GM19463 (cell line): Measurements from ENCODE around the gene NAALADL2.
"Not testable (repeated sequence)": the region's sequence is repeated elsewhere in the genome, so short reads cannot be mapped to it uniquely, and the experiment has no call there.

Experiments
- ATAC-seq: cut with Tn5 transposase; IDR thresholded peaks from one replicate; pipeline ENCODE4 v1.9.1; 2021; ENCODE audit warnings: mild to moderate bottlenecking, moderate library complexity; ENCODE audit not compliant: unreplicated experiment

Gene NAALADL2

DNA sequence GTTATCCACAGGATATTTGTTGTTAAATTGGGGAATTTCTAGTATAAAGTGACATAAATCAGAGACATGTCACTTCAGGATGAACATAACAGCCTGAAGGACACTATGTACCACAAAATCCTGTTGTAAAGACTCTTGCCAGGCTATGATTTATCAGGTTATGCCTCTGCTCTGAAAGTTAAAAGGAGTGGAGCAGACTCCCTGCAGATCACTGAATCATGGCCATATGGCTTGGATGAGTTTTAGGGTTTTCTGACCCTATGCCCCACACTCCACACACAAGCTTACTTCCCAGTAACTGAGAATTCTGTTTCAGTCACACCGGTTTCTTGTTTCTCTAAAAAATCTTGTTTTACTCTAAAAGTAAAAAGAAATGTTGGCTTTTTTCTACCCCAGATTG is 869.4 kb downstream of the NAALADL2 start:
- ATAC-seq: no peak

GRCh38 chr3:175729466-175729865 is 870.3 kb downstream of the NAALADL2 start:
- no peak for ATAC-seq

DNA sequence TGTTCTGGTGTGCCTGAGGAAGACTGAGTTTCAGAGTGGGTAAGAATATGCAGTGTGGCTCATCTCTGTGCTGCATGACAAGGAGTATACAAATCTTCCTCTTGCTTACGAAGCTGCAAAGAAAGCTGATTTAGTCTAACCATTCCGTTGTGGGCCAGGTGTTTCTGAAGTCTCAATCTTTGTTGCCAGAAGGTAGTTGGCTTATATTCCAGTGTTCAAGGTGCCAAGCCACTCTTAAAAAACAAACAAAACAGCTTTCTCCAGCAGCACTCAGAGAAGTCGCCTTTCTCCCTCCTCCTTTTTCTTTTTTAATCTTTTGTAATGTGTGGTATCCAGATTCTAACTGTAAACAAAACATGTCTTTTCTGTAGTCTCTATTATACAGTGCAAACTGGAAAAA is 872.4 kb downstream of the NAALADL2 start:
- no peak for ATAC-seq

GRCh38 chr3:175732017-175732416 is 872.9 kb downstream of the NAALADL2 start:
- no peak for ATAC-seq

- ATAC-seq: no peak
Observed at GRCh38 chr3:175735866-175736265, 876.7 kb downstream of the NAALADL2 start.

- ATAC-seq: no peak
Observed at GRCh38 chr3:175737646-175738572, 878.8 kb downstream of the NAALADL2 start.

DNA sequence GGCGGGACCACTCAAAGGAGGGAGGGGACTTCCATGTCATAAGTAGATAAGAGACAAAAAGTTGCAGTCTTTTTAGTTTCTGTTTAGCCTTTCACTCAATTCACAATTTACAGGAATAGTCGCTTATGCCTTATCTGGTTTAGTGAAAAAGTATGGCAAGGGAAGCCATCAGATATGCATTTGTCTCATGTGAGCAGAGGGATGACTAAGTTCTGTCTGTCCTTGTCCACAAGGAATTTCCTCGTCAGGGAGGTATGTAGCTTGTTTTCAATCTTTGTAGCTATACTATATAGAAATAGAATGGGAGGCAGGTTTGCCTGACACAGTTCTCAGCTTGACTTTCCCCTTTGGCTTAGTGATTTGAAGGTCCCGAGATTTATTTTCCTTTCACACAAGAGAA is 882.8 kb downstream of the NAALADL2 start:
- ATAC-seq: no peak

GRCh38 chr3:175743733-175744400 is 884.7 kb downstream of the NAALADL2 start:
- no peak for ATAC-seq

DNA sequence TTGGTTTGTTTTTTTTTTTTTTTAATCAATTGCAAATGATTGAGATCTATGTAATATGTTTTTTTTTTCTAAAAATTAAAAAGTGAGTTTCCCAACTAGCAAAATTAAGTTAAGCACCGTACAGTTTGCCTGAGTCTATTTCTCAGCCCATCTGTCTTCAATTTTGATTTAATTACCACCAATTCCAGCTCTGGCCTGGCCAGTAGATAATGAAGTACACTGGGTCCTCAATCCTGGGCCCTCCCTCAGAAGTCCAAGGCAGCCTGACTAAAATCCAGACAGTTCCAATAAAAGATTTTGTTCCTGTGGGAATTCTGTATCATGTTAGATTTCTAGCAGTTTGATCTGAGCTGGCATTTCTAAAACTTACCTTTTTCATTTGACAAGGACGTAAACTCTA is 887.2 kb downstream of the NAALADL2 start:
- ATAC-seq: no peak

DNA sequence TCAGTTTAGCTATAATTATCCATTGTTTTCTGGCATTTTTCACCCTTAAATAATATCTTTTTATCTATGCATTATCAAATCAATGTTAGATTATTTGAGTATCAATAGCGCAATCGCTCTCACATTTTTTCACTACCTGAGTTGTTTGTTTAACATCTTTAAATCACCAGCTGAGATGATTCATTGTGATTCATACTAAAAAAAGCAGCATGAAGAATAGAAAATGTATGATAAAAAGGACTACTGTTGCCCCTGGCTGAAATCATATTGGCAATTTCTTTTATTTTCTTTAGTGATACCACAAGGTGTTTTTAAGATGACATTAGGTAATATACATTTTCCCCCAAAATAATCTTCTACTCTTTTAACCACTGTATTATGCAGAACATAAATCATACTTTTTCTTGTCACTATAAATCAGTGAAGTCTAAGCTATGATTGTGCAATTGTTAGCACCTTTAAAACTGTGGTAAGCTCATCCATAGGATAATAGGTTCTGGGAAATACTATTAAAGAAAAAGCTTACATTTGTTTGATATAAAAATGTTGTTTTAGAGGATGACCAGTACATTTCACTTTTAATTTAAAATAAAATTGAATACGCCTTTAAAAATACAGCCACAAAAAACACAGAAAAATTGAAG is 889.1 kb downstream of the NAALADL2 start:
- ATAC-seq: no peak

DNA sequence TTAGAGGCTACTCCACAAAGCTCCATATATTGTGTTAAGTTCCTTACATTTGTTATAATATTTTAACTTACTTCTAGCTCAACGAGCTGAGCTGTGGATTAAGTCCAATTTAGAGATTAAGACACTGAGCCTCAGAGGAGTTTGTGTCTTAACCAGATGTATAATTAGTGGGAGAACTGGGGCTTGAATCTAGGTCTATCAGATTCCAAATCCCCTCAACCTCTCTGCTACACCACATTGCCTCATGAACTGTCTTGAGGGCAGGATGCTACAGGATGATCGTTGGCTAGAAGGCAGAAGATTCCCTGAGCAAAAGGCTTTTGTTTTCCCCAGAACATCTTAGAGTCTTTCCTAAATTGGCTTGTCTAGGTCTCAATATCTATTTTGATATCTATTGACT is 890.8 kb downstream of the NAALADL2 start:
- no peak for ATAC-seq

DNA sequence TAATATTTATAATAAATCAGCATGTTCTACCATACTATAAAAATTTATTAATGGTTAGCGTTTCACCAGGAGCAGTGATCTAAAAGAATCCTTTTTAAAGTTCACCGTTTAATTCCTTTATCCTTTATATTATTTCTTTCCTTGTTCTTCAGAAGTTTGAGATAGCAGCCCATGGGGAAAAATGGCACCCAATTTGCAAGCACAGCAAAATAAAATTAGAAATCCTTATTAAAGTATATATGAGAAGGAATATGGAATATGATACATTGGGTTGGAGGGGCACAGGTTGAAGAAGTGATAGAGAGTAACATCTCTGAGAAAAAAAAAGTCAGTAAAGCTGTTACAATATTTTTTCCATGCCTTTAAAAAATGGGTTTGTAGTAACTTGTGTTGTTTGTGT is 892.0 kb downstream of the NAALADL2 start:
- ATAC-seq: no peak

- no peak for ATAC-seq
Observed at GRCh38 chr3:175763948-175764347, 904.8 kb downstream of the NAALADL2 start.

- no peak for ATAC-seq
Observed at GRCh38 chr3:175764722-175765121, 905.6 kb downstream of the NAALADL2 start.

- ATAC-seq: no peak
Observed at GRCh38 chr3:175770426-175770825, 911.3 kb downstream of the NAALADL2 start.

GRCh38 chr3:175777495-175777894 is 918.4 kb downstream of the NAALADL2 start:
- no peak for ATAC-seq

GRCh38 chr3:175777965-175778364 is 918.8 kb downstream of the NAALADL2 start:
- ATAC-seq: no peak

- no peak for ATAC-seq
Observed at GRCh38 chr3:175778994-175779393, 919.9 kb downstream of the NAALADL2 start.

DNA sequence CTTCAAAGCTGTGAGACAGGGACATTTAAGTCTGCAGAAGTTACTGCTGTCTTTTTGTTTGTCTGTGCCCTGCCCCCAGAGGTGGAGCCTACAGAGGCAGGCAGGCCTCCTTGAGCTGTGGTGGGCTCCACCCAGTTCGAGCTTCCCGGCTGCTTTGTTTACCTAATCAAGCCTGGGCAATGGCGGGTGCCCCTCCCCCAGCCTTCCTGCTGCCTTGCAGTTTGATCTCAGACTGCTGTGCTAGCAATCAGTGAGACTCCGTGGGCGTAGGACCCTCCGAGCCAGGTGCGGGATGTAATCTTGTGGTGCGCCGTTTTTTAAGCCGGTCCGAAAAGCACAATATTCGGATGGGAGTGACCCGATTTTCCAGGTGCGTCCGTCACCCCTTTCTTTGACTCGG is 928.0 kb downstream of the NAALADL2 start:
- not testable (repeated sequence) for ATAC-seq

- no peak for ATAC-seq
Observed at GRCh38 chr3:175792245-175792644, 933.1 kb downstream of the NAALADL2 start.

DNA sequence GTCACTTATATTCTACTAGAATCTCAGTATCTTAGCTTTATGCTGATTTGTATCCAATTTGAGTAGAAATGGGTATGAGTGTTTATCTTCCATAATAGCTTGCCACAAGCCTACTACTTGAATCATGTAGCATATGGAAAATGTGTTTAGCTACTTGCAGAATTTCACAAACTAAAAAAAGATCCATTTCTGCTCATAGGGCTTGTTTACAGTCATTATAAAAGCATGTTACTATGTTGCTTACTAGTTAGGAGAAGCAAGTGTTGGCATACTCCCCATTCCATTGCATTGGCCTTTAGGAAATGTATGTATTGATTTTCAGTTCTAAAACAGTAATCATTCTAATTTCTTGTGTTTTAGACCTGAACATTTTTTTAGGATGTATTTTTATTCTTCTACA is 939.2 kb downstream of the NAALADL2 start:
- ATAC-seq: no peak

GRCh38 chr3:175805825-175806224 is 946.7 kb downstream of the NAALADL2 start:
- no peak for ATAC-seq
